Psoas muscle (tissue), 8 donors: ENCODE results near the gene LAMB4. TPM values are rescaled to one million over a fixed set of nuclear protein-coding genes. Genes with fewer than 3 reads are reported as not detected.

Experiments used
- ATAC-seq, 4 donors: fragments of 200-7000 bp; cut with Tn5 transposase; one replicate each; pipeline ENCODE4 v1.9.1; 2020; ENCODE audit warnings: moderate library complexity in 3 of 4, mild to moderate bottlenecking in 2 of 4
- DNase-seq, 2 donors: peaks; one replicate each; pipeline ENCODE4 v3.0.0-alpha.2; 2020
- H3K27ac ChIP-seq: fragments of 200-600 bp; one replicate; pipeline ENCODE4 v1.8.0; 2022
- H3K27me3 ChIP-seq, 3 donors: fragments of 200-600 bp in 1 of 3; one replicate each; pipeline versions ENCODE4 v1.6.1 to v1.8.0; 2013 to 2022; ENCODE audit warnings: low read length in 2 of 3, mild to moderate bottlenecking in 2 of 3, moderate library complexity in 1 of 3; ENCODE audit not compliant: insufficient read depth in 3 of 3
- H3K36me3 ChIP-seq, 2 donors: fragments of 200-600 bp in 1 of 2; one replicate each; pipeline versions ENCODE4 v1.6.1 to v1.8.0; 2013 to 2022; ENCODE audit warnings: low read depth in 1 of 2, mild to moderate bottlenecking in 1 of 2, moderate library complexity in 1 of 2; ENCODE audit not compliant: insufficient read depth in 1 of 2
- H3K4me1 ChIP-seq: fragments of 200-600 bp; one replicate; pipeline ENCODE4 v1.8.0; 2022
- H3K4me3 ChIP-seq: fragments of 200-600 bp; one replicate; pipeline ENCODE4 v1.8.0; 2022; ENCODE audit warnings: mild to moderate bottlenecking
- H3K9me3 ChIP-seq: fragments of 200-600 bp; one replicate; pipeline ENCODE4 v1.8.0; 2022
- CTCF ChIP-seq: fragments of 200-600 bp; IDR thresholded peaks from one replicate; pipeline ENCODE4 v1.8.0; 2022; ENCODE audit warnings: antibody characterized with exemption
- WGBS, 3 donors: extraction: QIAGEN DNeasy Blood & Tissue Kit; methylation state at CpG; one replicate each; pipeline versions ENCODE4 v1.1.6 to v1.1.7; 2013; 5-methylcytosine and 5-hydroxymethylcytosine counted together
- intact Hi-C, 2 donors: fragments of 100-400 bp; cut with DNase I; formaldehyde crosslinking; loops; one replicate each; pipeline versions ENCODE4 v1.11.0 to v1.14.2; 2022
- polyA plus RNA-seq, 3 donors: library from polyadenylated mRNA; stranded (reverse); fragments of 200-250 nt; gene quantifications; one replicate each; pipeline ENCODE4 v1.2.3, GENCODE V29; 2013
- total RNA-seq, 4 donors: library from RNA; stranded (reverse); fragmentation: NEBNext Ultra II Directional in 2 of 4; extraction: Animal tissue kit (Norgen Biotek cat#: 25700) in 2 of 4; gene quantifications; one replicate each; pipeline versions ENCODE4 v1.2.1 to v1.2.4, GENCODE V29; 2021 to 2023
- donor health status: healthy with polysubstance abuse.
- donor health status: DM: no; HTN: no; CAD: no; lungs with moderate emphysema.
- donor health status: Bipolar disorder and iron deficiency.
- donor health status: healthy.
- donor health status: DM: yes; HTN: yes; CAD: no.
- donor health status: DM: no; HTN: no; CAD: no.
- donor health status: DM: no; HTN: no; CAD: no.
- donor health status: DM: yes; HTN: yes; CAD: no.

The LAMB4 gene
- total and polyA plus RNA-seq, 7 donors, result 0.01 to 0.51 (median 0.27) TPM; not detected in 2

DNA sequence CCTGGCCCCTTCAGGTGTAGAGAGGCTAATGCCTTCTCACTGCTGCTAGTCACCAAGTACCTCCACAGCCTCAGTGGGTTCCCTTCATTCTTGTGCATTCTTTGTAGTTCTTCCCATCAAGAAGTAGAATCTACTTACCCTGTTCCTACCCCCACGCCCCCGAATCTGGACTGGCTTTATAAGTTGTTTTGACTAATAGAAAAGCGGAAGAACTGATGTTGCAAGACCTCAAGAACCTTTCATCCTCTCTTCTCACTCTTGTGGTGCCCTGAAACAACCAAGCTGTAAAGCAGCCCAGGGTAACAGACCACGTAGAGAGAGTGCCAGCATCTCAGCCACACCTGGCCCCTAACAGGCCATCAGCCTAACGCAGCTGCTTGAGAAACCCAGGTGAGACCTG is 104.0 kb downstream of the LAMB4 start:
- no peaks in the 10 kb centered on the region for H3K36me3 ChIP-seq
- no peaks in the 10 kb centered on the region for H3K9me3 ChIP-seq
- DNase-seq (no peak), ATAC-seq (no peak)
- intact Hi-C loops, result no loop called here
- no peaks in the 10 kb centered on the region for H3K4me1 ChIP-seq
- 87 to 93% (median 89%) methylated on average over 5 of the region's 5 CpGs for WGBS, 3 donors
- H3K27ac ChIP-seq, result no peak overlapping the region
- no peak for TF ChIP-seq CTCF
- no peak overlapping the region for H3K4me3 ChIP-seq
- no peaks in the 10 kb centered on the region for H3K27me3 ChIP-seq

- Histone ChIP-seq H3K9me3 (no peaks in the 10 kb centered on the region), H3K27ac (no peak overlapping the region), H3K4me3 (no peak overlapping the region), H3K27me3 (no peaks in the 10 kb centered on the region), H3K36me3 (no peaks in the 10 kb centered on the region), H3K4me1 (no peaks in the 10 kb centered on the region)
- no peak for ATAC-seq
- no peak for TF ChIP-seq CTCF
- DNase-seq, result no peak
- intact Hi-C loops, result no loop called here
- 89 to 93% (median 90%) methylated on average over 6 of the region's 6 CpGs for WGBS, 3 donors
These were observed 105.6 kb downstream of the LAMB4 start for GRCh38 chr7:108024538-108024937.

DNA sequence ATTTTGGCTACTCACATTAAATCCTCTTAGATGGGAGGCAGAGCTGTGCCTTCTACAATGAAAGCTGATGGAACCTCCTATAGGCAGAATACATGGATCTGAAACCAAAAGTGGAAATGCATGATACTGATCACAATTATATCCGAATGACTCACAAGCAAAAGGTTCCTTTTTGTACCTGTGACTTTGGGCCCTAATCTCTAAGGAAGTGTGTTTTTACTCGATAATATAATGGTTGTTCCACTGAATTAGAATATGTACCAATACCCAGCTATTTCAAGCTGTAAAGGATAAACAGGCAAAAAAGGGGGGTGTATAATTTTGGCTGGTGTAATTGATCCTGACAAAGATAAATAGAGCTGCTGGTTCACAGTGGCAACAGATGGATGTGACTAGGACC is 109.6 kb downstream of the LAMB4 start:
- TF ChIP-seq CTCF, result no peak
- ATAC-seq (no peak), DNase-seq (no peak)
- Histone ChIP-seq H3K4me1 (no peaks in the 10 kb centered on the region), H3K27ac (no peak overlapping the region), H3K4me3 (no peak overlapping the region), H3K27me3 (no peaks in the 10 kb centered on the region), H3K36me3 (no peaks in the 10 kb centered on the region), H3K9me3 (no peaks in the 10 kb centered on the region)
- intact Hi-C loops, result no loop called here
- WGBS, 3 donors, result 85 to 91% (median 86%) methylated on average over 2 of the region's 2 CpGs

DNA sequence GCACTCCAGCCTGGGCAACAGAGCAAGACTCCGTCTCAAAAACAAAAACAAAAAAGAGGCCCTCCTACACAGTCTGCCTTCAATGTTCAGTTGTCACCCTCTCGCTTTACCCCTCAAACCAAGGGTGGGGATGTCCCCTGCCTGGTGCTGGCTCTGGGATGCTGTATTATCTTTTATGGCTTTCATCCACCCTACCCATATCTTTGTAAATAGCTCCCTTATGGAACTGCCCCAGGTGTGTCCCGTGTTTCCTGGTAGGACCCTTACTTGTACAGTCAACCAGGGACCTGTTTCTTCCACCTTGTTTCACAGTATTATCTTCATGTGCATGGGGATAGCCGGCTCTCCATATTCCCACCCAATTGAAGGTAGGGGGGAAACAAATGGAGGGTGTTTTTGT is 111.5 kb downstream of the LAMB4 start:
- TF ChIP-seq CTCF, result no peak
- 94 to 96% (median 95%) methylated on average over 4 of the region's 4 CpGs for WGBS, 3 donors
- Histone ChIP-seq H3K4me1 (no peaks in the 10 kb centered on the region), H3K27me3 (no peaks in the 10 kb centered on the region), H3K36me3 (no peaks in the 10 kb centered on the region), H3K27ac (no peak overlapping the region), H3K4me3 (no peak overlapping the region), H3K9me3 (no peaks in the 10 kb centered on the region)
- intact Hi-C loops, result no loop called here
- DNase-seq (no peak), ATAC-seq (no peak)

DNA sequence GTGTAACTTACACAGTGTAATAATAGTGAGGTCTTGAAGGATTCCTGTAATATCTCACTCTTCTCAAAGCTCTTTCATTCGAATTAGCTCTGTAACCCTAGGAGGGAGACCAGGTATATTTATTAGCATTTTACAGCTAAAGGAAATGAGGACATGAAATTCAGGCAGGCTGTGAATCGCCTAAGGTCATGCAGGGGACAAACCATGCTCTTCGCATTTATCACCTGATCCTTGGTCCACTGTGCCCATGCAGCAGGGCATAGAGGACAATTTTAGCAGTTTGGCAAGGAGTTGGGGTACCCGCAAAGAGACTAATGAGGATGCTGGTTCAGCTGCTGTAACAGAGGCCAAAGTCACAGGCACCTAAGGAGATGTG is 112.4 kb downstream of the LAMB4 start:
- ATAC-seq, result no peak
- H3K27me3 ChIP-seq, result no peaks in the 10 kb centered on the region
- TF ChIP-seq CTCF, result no peak
- H3K4me1 ChIP-seq, result no peaks in the 10 kb centered on the region
- intact Hi-C loops, result no loop called here
- no peak for DNase-seq
- H3K36me3 ChIP-seq, result no peaks in the 10 kb centered on the region
- H3K27ac ChIP-seq, result no peak overlapping the region
- H3K9me3 ChIP-seq, result no peaks in the 10 kb centered on the region
- no peak overlapping the region for H3K4me3 ChIP-seq
- 74 to 81% (median 77%) methylated on average over 4 of the region's 4 CpGs for WGBS, 3 donors
